Measurements from ENCODE around the gene WDR20.
"Not testable (repeated sequence)": the region's sequence is repeated elsewhere in the genome, so short reads cannot be mapped to it uniquely, and the experiment has no call there.

DNA sequence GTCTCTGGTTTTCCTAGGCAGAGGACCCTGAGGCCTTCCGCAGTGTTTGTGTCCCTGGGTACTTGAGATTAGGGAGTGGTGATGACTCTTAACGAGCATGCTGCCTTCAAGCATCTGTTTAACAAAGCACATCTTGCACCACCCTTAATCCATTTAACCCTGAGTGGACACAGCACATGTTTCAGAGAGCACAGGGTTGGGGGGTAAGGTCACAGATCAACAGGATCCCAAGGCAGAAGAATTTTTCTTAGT, 32.2 kb downstream of the WDR20 start:
- not testable (repeated sequence) for TF ChIP-seq ELF4 (IDR thresholded peaks at IDR 0.05); L3MBTL2 (conservative IDR thresholded peaks at IDR 0.05)

Measured in HEK293T (cell line).